Loucy (cell line): ENCODE results near the gene PALS1.

ENCODE experiments used
- H2AFZ ChIP-seq: fragments of 200-600 bp; sonication (generic); 2 replicates; pipeline ENCODE4 v1.6.0; 2016; ENCODE audit warnings: antibody characterized with exemption, mild to moderate bottlenecking, low read length, moderate library complexity
- H3F3A ChIP-seq: fragments of 200-600 bp; 2 replicates; pipeline ENCODE4 v1.6.0; 2016; ENCODE audit warnings: antibody characterized with exemption, low read depth, mild to moderate bottlenecking
- H3K27me3 ChIP-seq: fragments of 200-600 bp; sonication (generic); 2 replicates; pipeline ENCODE4 v1.6.1; 2014; ENCODE audit warnings: low read length, mild to moderate bottlenecking; ENCODE audit not compliant: insufficient read depth, poor library complexity, severe bottlenecking
- H3K36me3 ChIP-seq: fragments of 200-600 bp; sonication (generic); 2 replicates; pipeline ENCODE4 v1.6.1; 2016; ENCODE audit warnings: low read length; ENCODE audit not compliant: insufficient read depth
- H3K4me1 ChIP-seq: fragments of 200-600 bp; sonication (generic); 2 replicates; pipeline ENCODE4 v1.5.1; 2014; ENCODE audit warnings: low read length, mild to moderate bottlenecking; ENCODE audit not compliant: insufficient read depth, poor library complexity, severe bottlenecking
- H3K4me2 ChIP-seq: fragments of 200-600 bp; sonication (generic); 2 replicates; pipeline ENCODE4 v1.6.0; 2014; ENCODE audit warnings: antibody characterized with exemption, low read length, low read depth, mild to moderate bottlenecking; ENCODE audit not compliant: poor library complexity, severe bottlenecking
- H3K4me3 ChIP-seq: fragments of 200-600 bp; sonication (generic); 2 replicates; pipeline ENCODE4 v1.5.1; 2014; ENCODE audit warnings: low read length, mild to moderate bottlenecking, mixed read lengths; ENCODE audit not compliant: poor library complexity, severe bottlenecking
- H3K79me2 ChIP-seq: fragments of 200-600 bp; sonication (generic); 2 replicates; pipeline ENCODE4 v1.6.1; 2014; ENCODE audit warnings: low read length; ENCODE audit not compliant: insufficient read depth
- H3K9ac ChIP-seq: fragments of 200-600 bp; sonication (generic); 2 replicates; pipeline ENCODE4 v1.6.0; 2014; ENCODE audit warnings: mild to moderate bottlenecking, low read depth, low read length, moderate library complexity; ENCODE audit not compliant: poor library complexity, severe bottlenecking
- H3K9me2 ChIP-seq: fragments of 200-600 bp; sonication (generic); replicated peaks from 2 replicates; pipeline ENCODE4 v1.6.1; 2016; ENCODE audit warnings: low read depth, low read length, mixed read lengths
- H3K9me3 ChIP-seq: fragments of 200-600 bp; sonication (generic); 2 replicates; pipeline ENCODE4 v1.6.1; 2014; ENCODE audit warnings: mild to moderate bottlenecking, antibody characterized with exemption, low read length, low read depth; ENCODE audit not compliant: insufficient read depth
- H4K20me1 ChIP-seq: fragments of 200-600 bp; sonication (generic); 2 replicates; pipeline ENCODE4 v1.6.0; 2014; ENCODE audit warnings: antibody characterized with exemption, low read length, mild to moderate bottlenecking; ENCODE audit not compliant: insufficient read depth, poor library complexity, severe bottlenecking
- EZH2phosphoT487 ChIP-seq: fragments of 200-600 bp; IDR thresholded peaks from 2 replicates; pipeline ENCODE4 v1.6.1; 2018; ENCODE audit warnings: antibody characterized with exemption, mild to moderate bottlenecking, moderate library complexity, borderline replicate concordance
- TF ChIP-seq, protein P1 (sequence below): fragments of 200-600 bp; sonication (generic); conservative IDR thresholded peaks from 2 replicates; pipeline ENCODE4 v1.5.1; 2014; ENCODE audit warnings: mild to moderate bottlenecking, antibody characterized with exemption, low read length

The PALS1 gene

DNA sequence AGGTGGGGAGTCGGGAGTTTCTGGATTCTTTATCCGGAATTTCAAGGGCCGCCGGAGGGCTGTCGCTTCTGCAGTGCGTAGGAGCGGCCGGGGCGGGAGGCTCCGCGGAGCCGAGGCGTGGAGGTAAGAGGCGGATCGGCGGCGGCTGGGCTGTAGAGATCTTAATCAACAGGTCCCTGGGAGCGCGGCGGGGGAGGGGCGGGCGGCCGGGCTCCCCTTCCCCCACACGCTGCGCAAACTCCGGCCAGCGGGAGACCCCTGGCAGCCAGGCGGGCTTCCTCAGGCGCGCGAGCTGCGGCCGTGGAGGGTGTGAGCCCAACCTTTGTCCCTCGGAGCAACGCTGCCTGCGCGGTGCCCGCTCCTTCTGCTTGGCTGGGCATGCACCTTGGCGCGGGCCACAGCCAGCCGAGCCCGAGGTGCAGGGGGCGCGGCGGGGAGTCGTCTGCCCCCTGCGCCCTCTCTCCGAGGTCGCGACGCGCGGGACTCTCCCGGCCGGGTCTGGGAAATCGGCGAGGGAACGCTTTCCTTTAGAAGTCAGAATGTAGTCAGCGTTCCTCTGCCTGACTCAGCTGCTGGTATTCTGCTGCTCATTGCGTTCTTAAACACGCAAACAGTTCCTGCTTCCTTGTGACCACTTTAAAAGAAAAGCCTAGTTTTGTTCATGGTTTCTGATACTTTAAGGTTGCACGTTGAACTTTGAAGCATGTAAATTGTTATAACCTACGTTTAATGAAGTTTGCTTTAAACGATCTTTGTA is at the start of gene PALS1:
Gene PALS1, plus strand, starts transcription at position 25 of the 757 bp plus-strand sequence. CDS start 37,736 bp downstream, outside the sequence.
- Histone ChIP-seq H3K9ac (peak within 1 kb of the TSS; percentile 78), H2AFZ (peak within 1 kb of the TSS; percentile 99), H4K20me1 (peaks cover 24% of the 10 kb centered on the region), H3K9me2 (no peaks in the 10 kb centered on the region), H3K4me3 (peak within 1 kb of the TSS; percentile 89), H3K36me3 (no peaks in the 10 kb centered on the region), H3K79me2 (peaks cover 42% of the 10 kb centered on the region), H3K4me2 (peak within 1 kb of the TSS; percentile 99), H3K27me3 (no peaks in the 10 kb centered on the region), H3K9me3 (no peaks in the 10 kb centered on the region), H3F3A (no peaks in the 10 kb centered on the region), H3K4me1 (peaks cover 37% of the 10 kb centered on the region)
- TF ChIP-seq, protein P1, sequence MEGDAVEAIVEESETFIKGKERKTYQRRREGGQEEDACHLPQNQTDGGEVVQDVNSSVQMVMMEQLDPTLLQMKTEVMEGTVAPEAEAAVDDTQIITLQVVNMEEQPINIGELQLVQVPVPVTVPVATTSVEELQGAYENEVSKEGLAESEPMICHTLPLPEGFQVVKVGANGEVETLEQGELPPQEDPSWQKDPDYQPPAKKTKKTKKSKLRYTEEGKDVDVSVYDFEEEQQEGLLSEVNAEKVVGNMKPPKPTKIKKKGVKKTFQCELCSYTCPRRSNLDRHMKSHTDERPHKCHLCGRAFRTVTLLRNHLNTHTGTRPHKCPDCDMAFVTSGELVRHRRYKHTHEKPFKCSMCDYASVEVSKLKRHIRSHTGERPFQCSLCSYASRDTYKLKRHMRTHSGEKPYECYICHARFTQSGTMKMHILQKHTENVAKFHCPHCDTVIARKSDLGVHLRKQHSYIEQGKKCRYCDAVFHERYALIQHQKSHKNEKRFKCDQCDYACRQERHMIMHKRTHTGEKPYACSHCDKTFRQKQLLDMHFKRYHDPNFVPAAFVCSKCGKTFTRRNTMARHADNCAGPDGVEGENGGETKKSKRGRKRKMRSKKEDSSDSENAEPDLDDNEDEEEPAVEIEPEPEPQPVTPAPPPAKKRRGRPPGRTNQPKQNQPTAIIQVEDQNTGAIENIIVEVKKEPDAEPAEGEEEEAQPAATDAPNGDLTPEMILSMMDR: no peak
- no peak for TF ChIP-seq EZH2phosphoT487

DNA sequence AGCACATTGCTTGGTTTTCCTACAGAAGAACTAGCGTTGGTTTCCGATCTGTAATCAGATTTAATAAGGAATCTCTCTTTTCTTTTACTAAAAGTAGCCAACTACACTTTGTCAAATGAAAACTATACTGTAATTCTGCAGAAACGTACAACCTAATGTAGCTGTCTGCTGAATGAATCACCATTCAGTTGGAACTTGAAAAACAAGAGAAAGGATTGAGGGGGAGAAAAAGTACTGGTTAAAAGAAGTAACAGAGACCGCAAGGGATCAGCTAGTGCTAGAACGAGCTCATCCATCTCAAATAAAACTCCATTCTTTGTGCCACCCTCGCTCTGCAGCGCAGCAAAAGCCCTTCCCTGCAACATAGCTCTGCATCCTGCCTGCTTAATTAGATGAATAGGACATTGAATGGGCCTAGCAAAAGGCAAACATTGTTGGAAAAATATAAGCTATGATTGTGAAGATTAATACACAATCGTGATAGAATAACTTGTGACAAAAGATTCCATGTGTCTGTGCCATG is 49.4 kb upstream of the PALS1 start:
- no peak overlapping the region for H3K4me3 ChIP-seq
- H2AFZ ChIP-seq: no peak overlapping the region
- H3K4me1 ChIP-seq: peaks cover 4% of the 10 kb centered on the region
- no peaks in the 10 kb centered on the region for H3K9me3 ChIP-seq
- H3K9me2 ChIP-seq: no peaks in the 10 kb centered on the region
- H3K9ac ChIP-seq: no peak overlapping the region
- no peaks in the 10 kb centered on the region for H3F3A ChIP-seq
- H3K36me3 ChIP-seq: no peaks in the 10 kb centered on the region
- no peaks in the 10 kb centered on the region for H3K27me3 ChIP-seq
- H4K20me1 ChIP-seq: no peaks in the 10 kb centered on the region
- H3K4me2 ChIP-seq: no peak overlapping the region
- H3K79me2 ChIP-seq: no peaks in the 10 kb centered on the region
- TF ChIP-seq, protein P1: no peak
- TF ChIP-seq EZH2phosphoT487: no peak

DNA sequence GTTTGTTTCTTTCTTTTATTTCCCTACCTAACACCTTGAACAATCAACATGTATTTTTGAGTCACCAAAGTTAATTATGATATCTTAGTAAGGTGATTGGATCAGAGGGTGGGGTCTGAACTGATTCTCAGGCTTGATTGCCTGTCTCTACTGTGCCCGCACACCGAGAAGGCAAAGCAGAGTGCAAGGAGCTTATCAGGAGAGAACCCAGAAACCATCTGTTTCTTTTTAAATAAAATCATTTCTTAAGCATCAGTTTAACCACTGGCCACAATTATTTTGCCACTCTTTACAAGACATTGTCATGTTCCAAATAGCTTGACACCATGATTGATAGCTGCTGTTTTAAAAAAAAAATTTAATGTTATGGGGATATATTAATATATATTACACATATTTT is 48.9 kb upstream of the PALS1 start:
- no peak for TF ChIP-seq EZH2phosphoT487
- TF ChIP-seq, protein P1: no peak
- no peaks in the 10 kb centered on the region for H4K20me1 ChIP-seq
- no peaks in the 10 kb centered on the region for H3K36me3 ChIP-seq
- H3K9me2 ChIP-seq: no peaks in the 10 kb centered on the region
- no peaks in the 10 kb centered on the region for H3K79me2 ChIP-seq
- no peak overlapping the region for H2AFZ ChIP-seq
- no peak overlapping the region for H3K9ac ChIP-seq
- H3K4me3 ChIP-seq: no peak overlapping the region
- H3K4me1 ChIP-seq: peaks cover 9% of the 10 kb centered on the region
- H3K4me2 ChIP-seq: no peak overlapping the region
- H3K27me3 ChIP-seq: no peaks in the 10 kb centered on the region
- no peaks in the 10 kb centered on the region for H3F3A ChIP-seq
- H3K9me3 ChIP-seq: no peaks in the 10 kb centered on the region
